HG02840 (cell line): ENCODE results near the gene KRT14.
"Not testable (repeated sequence)": the region's sequence is repeated elsewhere in the genome, so short reads cannot be mapped to it uniquely, and the experiment has no call there.

Source experiments
- ATAC-seq: cut with Tn5 transposase; IDR thresholded peaks from one replicate; pipeline ENCODE4 v1.9.1; 2021; ENCODE audit warnings: mild to moderate bottlenecking, moderate library complexity, moderate number of reproducible peaks; ENCODE audit not compliant: unreplicated experiment, low FRiP score

Gene KRT14

DNA sequence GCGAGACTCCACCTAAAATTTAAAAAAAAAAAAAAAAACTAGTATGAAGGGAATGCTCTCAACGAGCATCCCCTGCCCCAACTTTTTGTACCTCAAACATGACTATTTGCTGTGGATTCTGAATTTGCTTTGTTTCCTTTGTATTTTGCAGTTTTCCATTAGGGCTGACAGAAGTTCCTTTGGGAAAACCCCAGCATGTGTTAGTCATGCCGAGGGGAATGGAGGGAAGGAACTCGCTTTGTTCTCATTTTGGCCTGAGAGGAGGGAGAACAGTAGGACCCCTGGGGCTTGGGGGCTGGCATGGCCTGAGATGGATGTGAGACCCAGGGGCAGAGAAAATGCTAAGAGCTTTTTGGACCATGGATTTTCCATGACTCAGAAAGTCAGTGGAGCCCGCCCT, 35.3 kb downstream of the KRT14 start:
- ATAC-seq = no peak

- no peak for ATAC-seq
Observed at GRCh38 chr17:41549596-41550039, 37.1 kb downstream of the KRT14 start.

DNA sequence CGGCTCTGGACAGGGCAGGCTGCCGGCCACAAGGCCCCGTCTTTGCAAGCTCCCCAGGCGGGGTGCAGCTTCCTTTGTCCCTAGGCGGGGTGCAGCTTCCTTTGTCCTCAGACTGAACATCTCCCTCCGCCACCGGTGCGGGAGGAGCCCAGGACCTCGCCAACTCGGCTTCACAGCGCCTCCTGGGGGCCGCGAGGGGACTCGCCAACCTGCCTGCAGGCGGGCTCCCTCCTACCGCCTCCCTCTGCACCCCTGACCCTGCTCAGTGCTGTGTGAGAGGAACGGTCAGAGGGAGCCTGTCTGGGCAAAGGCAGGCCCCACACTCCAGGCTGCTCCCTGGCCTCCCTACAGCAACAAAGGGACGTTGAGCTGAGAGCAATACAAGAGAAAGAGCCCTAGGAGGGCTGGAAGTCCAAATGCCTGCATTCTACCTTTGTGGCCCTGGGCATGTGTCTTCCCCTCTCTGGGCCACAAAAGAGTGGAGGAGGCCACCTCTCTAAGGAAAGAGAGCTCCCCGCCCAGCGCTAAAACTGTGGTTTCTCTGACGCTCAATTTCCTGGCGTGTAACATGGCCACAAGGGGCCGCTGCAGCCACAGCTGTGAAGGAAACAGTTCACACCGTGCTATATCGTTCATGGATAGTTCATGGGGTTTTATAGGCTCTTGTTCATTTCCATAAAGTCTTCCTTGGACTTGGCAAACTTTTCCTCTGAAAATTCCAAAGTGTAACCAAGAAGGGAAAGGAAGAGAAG, 37.7 kb downstream of the KRT14 start:
- no peak for ATAC-seq

GRCh38 chr17:41547921-41548843, 38.5 kb downstream of the KRT14 start:
- no peak for ATAC-seq

DNA sequence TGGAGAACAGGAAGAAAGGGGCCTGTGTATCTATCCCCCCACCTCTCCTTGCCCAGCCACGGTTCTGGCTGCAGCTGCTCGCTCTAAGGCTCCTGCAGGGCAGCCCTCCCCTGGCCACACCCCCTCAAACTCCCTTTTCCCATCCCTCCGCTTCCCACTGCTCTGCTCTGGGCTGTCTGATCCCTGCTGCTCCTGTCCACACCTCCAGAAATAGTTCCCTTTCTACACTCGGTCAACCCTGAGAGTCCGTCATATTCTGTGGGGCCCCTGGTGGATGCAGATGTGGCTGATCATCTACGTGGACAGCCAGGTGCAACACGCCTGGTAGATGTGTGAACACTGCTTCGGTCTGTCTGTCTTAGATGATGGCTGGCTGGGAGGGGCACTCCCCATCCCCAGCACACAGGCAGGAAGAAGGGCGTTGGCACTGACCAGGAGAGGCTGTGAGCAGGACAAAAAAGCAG, 39.3 kb downstream of the KRT14 start:
- no peak for ATAC-seq

DNA sequence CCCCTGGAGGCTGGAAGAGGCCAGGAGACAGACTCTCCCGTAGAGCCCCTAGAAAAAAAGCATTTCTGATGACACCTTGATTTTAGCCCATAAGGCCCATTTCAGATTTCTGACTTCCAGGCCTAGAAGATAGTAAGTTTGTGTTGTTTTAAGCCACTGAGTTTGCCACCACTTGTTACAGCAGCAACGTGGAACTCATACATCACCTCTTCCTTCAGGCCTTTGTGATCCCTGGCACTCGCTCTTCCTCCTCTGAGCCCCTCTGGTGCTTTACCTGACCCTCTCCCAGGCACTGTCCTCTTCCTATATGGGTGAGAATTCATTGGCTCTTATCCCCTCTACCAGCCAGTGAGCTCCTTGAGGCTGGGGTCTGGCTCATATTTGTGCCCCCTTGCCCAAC, 39.9 kb downstream of the KRT14 start:
- no peak for ATAC-seq

DNA sequence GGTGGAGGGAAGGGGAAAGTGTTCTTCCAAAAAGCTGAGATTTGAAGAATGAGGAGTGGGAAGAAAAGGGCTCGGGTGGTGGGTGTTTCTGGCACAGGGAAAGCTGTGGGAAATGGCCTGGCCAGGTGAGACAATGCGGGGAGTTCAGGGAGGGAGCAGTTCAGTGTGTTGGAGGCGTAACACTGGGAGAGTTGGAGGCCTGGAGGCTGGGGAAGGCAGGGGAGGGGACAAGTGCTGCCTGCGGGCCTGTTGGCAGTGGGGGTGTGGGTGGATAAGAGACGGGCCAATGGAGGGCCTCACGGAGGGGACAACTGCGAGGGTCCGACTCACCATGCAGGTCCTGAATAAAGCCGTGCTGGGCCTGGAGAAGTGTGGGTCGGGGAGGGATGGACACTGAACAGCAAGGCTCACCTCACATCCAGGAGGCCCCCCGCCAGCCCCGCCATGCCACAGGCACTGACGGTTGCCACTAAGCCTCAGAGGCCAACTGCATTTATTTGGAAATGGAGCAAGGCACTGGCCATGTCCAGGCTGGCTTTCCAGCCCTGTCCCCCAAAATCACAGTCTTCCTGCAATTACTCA, 40.8 kb downstream of the KRT14 start:
- ATAC-seq = no peak

- no peak for ATAC-seq
Observed at GRCh38 chr17:41544935-41545334, 41.8 kb downstream of the KRT14 start.

DNA sequence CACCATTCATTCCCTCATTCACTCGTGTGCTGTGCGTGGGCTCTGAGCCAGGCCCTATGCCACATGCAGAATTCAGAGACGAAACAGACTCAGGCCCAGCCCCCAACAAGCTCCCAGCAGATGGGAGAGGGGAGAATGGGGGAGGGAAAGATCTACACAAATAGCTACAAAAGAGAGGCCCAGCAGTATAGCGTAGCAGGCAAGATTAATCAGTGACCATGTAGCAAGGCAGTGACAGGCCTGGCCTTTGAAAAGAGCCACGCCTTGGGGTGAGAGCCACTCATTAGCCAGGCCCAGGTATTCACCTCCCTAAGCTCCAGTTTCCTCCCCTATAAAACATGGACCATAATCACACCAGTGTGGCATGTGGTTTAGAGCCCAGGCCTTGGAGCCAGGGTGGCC, 42.2 kb downstream of the KRT14 start:
- no peak for ATAC-seq

- ATAC-seq = not testable (repeated sequence)
Observed at GRCh38 chr17:41542786-41543185, 43.9 kb downstream of the KRT14 start.

GRCh38 chr17:41542357-41542756, 44.3 kb downstream of the KRT14 start:
- no peak for ATAC-seq

DNA sequence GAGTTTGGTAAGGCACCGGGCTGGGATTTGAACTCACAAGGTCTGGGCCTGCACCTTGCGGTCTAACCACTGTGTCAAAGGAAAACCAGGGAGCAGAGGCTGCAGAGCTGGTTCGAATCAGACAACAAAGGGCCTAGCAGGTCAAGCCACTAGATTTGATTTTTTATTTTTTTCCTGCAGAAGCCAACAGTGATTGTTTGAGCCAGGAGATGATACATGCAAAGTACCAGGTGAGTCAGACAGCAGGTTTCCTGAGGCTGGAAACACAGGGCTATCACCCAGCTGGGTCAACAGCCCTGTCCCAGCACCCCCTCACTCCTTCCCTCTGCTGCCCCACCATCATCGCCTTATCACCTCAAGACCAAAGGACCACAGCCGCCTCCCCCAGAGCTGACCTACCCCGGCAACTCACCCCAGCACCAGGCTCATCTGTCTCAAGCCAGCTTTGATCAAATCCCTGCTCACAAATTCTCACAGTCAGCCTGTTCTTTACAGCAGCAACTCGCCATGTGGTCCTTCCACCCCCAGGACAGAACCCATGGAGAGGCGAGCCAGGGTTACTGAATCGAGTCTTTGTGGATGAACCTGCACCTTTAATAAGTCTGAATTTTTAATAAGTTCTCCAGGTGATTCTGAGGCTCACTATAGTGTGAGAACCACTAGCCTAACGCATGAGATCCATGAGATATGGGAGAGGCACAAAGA, 45.6 kb downstream of the KRT14 start:
- no peak for ATAC-seq

DNA sequence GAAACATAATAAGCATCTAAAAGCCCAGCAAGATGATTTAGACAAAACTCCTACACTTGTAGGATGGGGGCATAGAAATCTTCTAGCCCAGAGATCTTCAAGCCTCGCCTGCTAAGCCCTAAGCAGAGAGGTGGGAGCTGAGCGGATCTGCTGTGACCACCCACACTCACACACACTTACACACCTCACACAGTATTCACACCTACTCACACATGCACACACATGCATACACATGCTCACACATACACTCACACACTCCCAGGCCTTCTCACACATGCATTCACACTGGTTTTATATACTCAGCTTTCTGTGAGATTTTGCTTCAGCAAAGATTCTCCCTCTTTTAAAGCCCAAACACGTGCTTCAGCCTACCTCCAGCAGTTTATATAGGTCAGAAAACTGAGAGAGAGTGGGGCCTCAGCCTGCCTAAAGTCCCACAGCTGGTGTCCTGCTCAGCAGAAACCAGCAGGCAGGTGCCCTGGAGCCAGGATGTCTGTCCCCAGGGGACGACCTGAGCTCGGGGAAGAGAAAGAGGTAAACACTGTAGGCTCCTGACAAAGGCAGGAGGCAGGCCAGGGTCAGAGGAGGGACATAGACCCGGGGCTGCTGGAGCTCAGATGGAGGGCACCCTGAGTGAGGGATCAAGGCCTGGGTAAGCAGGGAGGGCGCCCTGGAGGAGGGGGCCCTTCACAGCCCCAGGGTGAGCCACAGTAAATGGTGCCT, 46.6 kb downstream of the KRT14 start:
- no peak for ATAC-seq

GRCh38 chr17:41539071-41539492, 47.6 kb downstream of the KRT14 start:
- no peak for ATAC-seq

- ATAC-seq = no peak
Observed at GRCh38 chr17:41538565-41538991, 48.1 kb downstream of the KRT14 start.

DNA sequence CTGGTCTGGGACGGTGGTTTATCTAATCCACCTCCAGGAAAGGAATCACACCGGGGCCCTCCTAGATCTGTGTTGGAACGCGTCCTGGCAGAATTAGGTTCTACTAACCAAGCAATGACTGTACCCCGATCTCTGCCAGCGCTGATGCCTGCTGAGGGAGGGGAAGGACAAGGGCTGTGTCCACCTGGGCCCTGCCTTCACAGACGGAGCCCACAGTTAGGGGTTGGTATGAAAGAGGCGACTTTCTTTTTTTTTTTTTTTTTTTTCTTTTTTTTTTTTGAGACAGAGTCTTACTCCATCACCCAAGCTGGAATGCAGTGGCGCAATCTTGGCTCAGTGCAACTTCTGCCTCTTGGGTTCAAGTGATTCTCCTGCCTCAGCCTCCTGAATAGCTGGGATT, 48.7 kb downstream of the KRT14 start:
- no peak for ATAC-seq

DNA sequence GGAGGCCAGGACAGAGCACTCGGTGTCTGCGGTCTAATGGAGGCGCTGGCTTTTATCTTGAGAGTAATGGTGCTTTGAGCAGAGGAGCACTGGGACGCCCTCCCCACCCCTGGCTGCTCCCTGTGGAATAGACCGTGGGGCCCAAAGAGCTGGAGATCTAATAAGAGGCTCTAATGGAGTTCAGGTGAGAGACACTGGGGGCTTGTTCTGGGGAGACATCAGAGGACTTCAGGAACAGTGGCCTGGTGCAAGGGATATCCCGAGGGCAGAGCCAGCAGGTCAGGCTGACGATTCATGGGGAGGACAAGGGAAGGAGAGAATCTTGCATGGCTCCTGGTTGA, 49.1 kb downstream of the KRT14 start:
- no peak for ATAC-seq

DNA sequence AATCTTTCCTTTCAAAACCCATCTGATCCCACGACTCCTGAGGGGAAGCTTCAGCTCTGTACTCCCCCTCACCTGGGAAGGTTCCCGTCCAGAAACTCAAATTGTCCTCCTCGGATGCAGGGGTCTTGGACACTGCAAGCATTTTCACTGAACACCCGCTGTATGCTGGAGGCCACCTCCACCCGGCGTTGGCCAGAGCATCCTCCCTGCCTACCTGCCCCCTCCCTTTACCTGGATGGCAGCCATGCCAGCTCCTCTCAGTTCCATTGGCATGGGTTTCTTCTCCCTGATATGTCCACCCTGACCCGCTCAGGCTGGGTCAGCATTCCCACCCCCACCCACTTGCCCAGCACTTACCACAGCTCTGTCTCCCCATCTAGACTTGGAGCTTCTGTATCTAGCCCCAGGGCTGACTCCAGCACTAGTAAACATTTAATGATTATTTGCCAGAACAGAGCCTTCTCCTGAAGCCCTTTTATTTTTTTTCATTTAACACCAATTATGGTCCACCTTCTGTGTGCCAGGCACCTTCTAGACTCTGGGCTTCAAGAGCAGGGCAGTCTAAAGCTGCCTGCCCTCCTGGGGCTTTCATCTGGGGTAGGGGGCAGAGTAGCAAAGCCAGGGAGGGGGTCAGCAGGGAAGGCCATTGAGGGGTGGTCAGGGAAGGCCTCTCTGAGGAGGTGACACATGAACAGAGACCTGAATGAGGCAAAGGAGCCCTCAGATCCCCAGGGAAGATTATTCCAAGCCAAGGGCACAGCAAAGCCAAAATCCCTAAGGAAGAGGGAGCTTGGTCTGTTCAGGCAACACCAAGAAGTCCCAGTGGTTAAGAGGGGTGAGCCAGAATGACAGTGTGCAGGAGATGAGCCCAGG, 49.7 kb downstream of the KRT14 start:
- ATAC-seq = no peak
